K562 (cell line): ENCODE data around the gene CABP7. TPM values are rescaled to one million over a fixed set of nuclear protein-coding genes. Genes with fewer than 3 reads are reported as not detected.

Experiments used
- CREM ChIP-seq: IDR thresholded peaks from 2 replicates; pipeline ENCODE4 v1.6.1; 2014; ENCODE audit warnings: antibody characterized with exemption, low read depth
- DPF2 ChIP-seq: fragments of 450-650 bp; IDR thresholded peaks from 2 replicates; pipeline ENCODE4 v1.6.1; 2016
- ELF4 ChIP-seq: fragments of 450-650 bp; formaldehyde crosslinking; IDR thresholded peaks from 2 replicates; pipeline ENCODE4 v1.4.0; 2022; ENCODE audit warnings: missing genetic modification characterization
- GABPB2 ChIP-seq: fragments of 250-450 bp; sonication (Bioruptor Pico); conservative IDR thresholded peaks from 2 replicates; pipeline ENCODE4 v1.5.1; 2021; ENCODE audit warnings: mild to moderate bottlenecking
- JUND ChIP-seq, 2 experiments: IDR thresholded peaks; 2 replicates in 1 of 2; 3 replicates in 1 of 2; pipeline ENCODE4 v1.6.1; 2011; ENCODE audit warnings: borderline replicate concordance in 2 of 2, low read depth in 2 of 2, low read length in 2 of 2, improper control_type of control experiment in 1 of 2, missing biosample characterization in 1 of 2, missing genetic modification characterization in 1 of 2, missing genetic modification reagents in 1 of 2
- MAFF ChIP-seq: IDR thresholded peaks from 2 replicates; pipeline ENCODE4 v1.6.1; 2012; ENCODE audit warnings: low read length, improper control_type of control experiment
- MEIS2 ChIP-seq: fragments of 450-650 bp; IDR thresholded peaks from 2 replicates; pipeline ENCODE4 v1.6.1; 2014; ENCODE audit warnings: mild to moderate bottlenecking; ENCODE audit not compliant: partially characterized antibody
- MLLT1 ChIP-seq, 2 experiments: fragments of 450-650 bp; IDR thresholded peaks; 2 replicates each; pipeline ENCODE4 v1.6.1; 2016
- MYNN ChIP-seq, 2 experiments: sonication (generic); formaldehyde crosslinking in 1 of 2; IDR thresholded peaks; 2 replicates each; pipeline versions ENCODE4 v1.5.0 to v1.6.1; 2016 to 2020; ENCODE audit warnings: antibody characterized with exemption in 1 of 2, missing genetic modification reagents in 1 of 2
- REST ChIP-seq, 2 experiments: fragments of 450-650 bp; formaldehyde crosslinking in 1 of 2; IDR thresholded peaks; 2 replicates each; pipeline versions ENCODE4 v1.4.0 to v1.6.1; 2014 to 2020; ENCODE audit warnings: mild to moderate bottlenecking in 2 of 2, borderline replicate concordance in 1 of 2, low read depth in 1 of 2
- ZNF639 ChIP-seq, 2 experiments: fragments of 200-800 bp in 1 of 2; sonication (Bioruptor generic) in 1 of 2; sonication (generic) in 1 of 2; formaldehyde crosslinking in 1 of 2; IDR thresholded peaks in 1 of 2; conservative IDR thresholded peaks in 1 of 2; 2 replicates each; pipeline versions ENCODE4 v1.5.0 to v1.6.1; 2016 to 2020; ENCODE audit warnings: missing compliant biosample characterization in 1 of 2, missing genetic modification characterization in 1 of 2, missing genetic modification reagents in 1 of 2
- polyA plus RNA-seq, 8 experiments: library from polyadenylated mRNA; depleted of rRNA in 4 of 8; stranded (reverse) in 5 of 8; unstranded in 3 of 8; fragments of >200 nt; fragmentation: Nextera tagmentation in 2 of 8; fragmentation: Illumina TruSeq in 1 of 8; extraction: Ambion mirVana in 2 of 8; extraction: Trizol in 1 of 8; gene quantifications; 2 replicates each; pipeline versions ENCODE4 v1.2.1 to v1.2.3, GENCODE V29; 2011 to 2014; ENCODE audit warnings: inconsistent platforms in 1 of 8, missing spikeins in 1 of 8
- total RNA-seq, 7 experiments: library from RNA; depleted of rRNA in 6 of 7; stranded (reverse); fragments of >200 nt in 6 of 7; fragmentation: Illumina TruSeq in 2 of 7; extraction: Trizol in 2 of 7; gene quantifications; 2 replicates each; pipeline versions ENCODE4 v1.2.1 to v1.2.3, GENCODE V29; 2011 to 2021; ENCODE audit warnings: low replicate concordance in 1 of 7

Gene CABP7
- total and polyA plus RNA-seq, 9 of the 15 experiments (the other 6 are each of a cell fraction or from before 2014, with no cell fraction given) = not detected

GRCh38 chr22:29780748-29781676 is 61.2 kb downstream of the CABP7 start (continued):
- TF ChIP-seq ZNF639 (CRISPR knock-in tag; conservative IDR thresholded peaks at IDR 0.05 in 1 of 2, IDR thresholded peaks at IDR 0.05 in 1 of 2) (0 out of 4 replicates have a peak, but pooled peaks of 1 of the 2 experiments have one; percentile 21), CREM (peak; percentile 57), JUND (IDR thresholded peaks at IDR 0.05; ENCODE audit: borderline replicate concordance, low read depth, low read length) (peak; percentile 61; the same call in 1 of the 2 replicates), JUND (tag; IDR thresholded peaks at IDR 0.05; ENCODE audit: borderline replicate concordance, low read depth, low read length) (peak; percentile 53; the same call in 1 of the 3 replicates), DPF2 (peak; percentile 97), REST (IDR thresholded peaks at IDR 0.05; ENCODE audit: borderline replicate concordance) (peak; percentile 58), REST (CRISPR knock-in tag; IDR thresholded peaks at IDR 0.05; ENCODE audit: low read depth) (no peak), MLLT1 (IDR thresholded peaks at IDR 0.05) (peak in 1 of 2 experiments; percentile 98; a peak in 2 of 4 replicates), ELF4 (CRISPR knock-in tag) (0 out of 2 replicates have a peak, but pooled peaks have one; percentile 75), MAFF (peak; percentile 46; the same call in 1 of the 2 replicates), MEIS2 (peak; percentile 4), MYNN (IDR thresholded peaks at IDR 0.05) (peak; percentile 84), MYNN (CRISPR knock-in tag; IDR thresholded peaks at IDR 0.05) (no peak), GABPB2 (CRISPR knock-in tag) (no peak)
